Panc1 (cell line): Measurements from ENCODE around the gene FCHSD2. TPM values are rescaled to one million over a fixed set of nuclear protein-coding genes. Genes with fewer than 3 reads are reported as not detected.

Experiments
- ATAC-seq: fragments of 200-7000 bp; cut with Tn5 transposase; 2 replicates; pipeline ENCODE4 v1.9.1; 2020; ENCODE audit warnings: mild to moderate bottlenecking, moderate library complexity
- BruUV-seq: library from RNA; stranded (reverse); fragments of 400-500 nt; replicated peaks from 2 replicates; lab custom pipeline; 2021; lab: Mats Ljungman, UMichigan
- CTCF ChIA-PET: fragments of 300-600 bp; sonication (Branson Sonifier 250); formaldehyde crosslinking; loops from one replicate; lab custom pipeline; 2022; ENCODE audit warnings: antibody characterized with exemption; lab: Charles Lee
- POLR2A ChIA-PET: fragments of 300-600 bp; sonication (Branson Sonifier 250); formaldehyde crosslinking; loops from one replicate; lab custom pipeline; 2022; ENCODE audit warnings: antibody characterized with exemption; lab: Charles Lee
- DNase-seq: peaks from one replicate; pipeline ENCODE4 v3.0.0-alpha.2; 2010; ENCODE audit warnings: low read depth, low spot score
- H3K27ac ChIP-seq: 2 replicates; pipeline ENCODE4 v1.5.1; 2011; ENCODE audit warnings: mild to moderate bottlenecking, low read length, inconsistent platforms
- H3K27me3 ChIP-seq: fragments of 200-500 bp; sonication (Bioruptor generic); 2 replicates; pipeline ENCODE4 v1.6.0; 2014; ENCODE audit warnings: low read length, inconsistent platforms; ENCODE audit not compliant: control insufficient read depth, insufficient read depth
- H3K36me3 ChIP-seq: fragments of 200-500 bp; sonication (Bioruptor generic); 2 replicates; pipeline ENCODE4 v1.5.1; 2014; ENCODE audit warnings: inconsistent platforms, mild to moderate bottlenecking, low read length, moderate library complexity; ENCODE audit not compliant: control insufficient read depth, insufficient read depth
- H3K4me1 ChIP-seq: 2 replicates; pipeline ENCODE4 v1.5.1; 2011; ENCODE audit warnings: inconsistent platforms, mild to moderate bottlenecking, low read length, moderate library complexity; ENCODE audit not compliant: control insufficient read depth, insufficient read depth
- H3K4me3 ChIP-seq, 2 experiments: 2 replicates each; pipeline ENCODE4 v1.5.1; 2011 to 2012; ENCODE audit warnings: low read depth in 2 of 2, low read length in 2 of 2, mild to moderate bottlenecking in 2 of 2, inconsistent platforms in 1 of 2, moderate library complexity in 1 of 2
- H3K9me3 ChIP-seq: fragments of 200-500 bp; sonication (Bioruptor generic); 2 replicates; pipeline ENCODE4 v1.5.1; 2014; ENCODE audit warnings: low read depth, mild to moderate bottlenecking, inconsistent platforms, low read length, moderate library complexity; ENCODE audit not compliant: control insufficient read depth, insufficient read depth
- CTCF ChIP-seq: fragments of 450-650 bp; IDR thresholded peaks from 2 replicates; pipeline ENCODE4 v1.5.1; 2017; ENCODE audit warnings: mild to moderate bottlenecking
- POLR2AphosphoS5 ChIP-seq: IDR thresholded peaks from 2 replicates; pipeline ENCODE4 v1.6.1; 2012; ENCODE audit warnings: mild to moderate bottlenecking, low read depth, low read length, moderate library complexity
- REST ChIP-seq, 2 experiments: IDR thresholded peaks; 2 replicates each; pipeline ENCODE4 v1.6.1; 2011 to 2012; ENCODE audit warnings: low read depth in 2 of 2, control low read depth in 1 of 2, low read length in 1 of 2, mild to moderate bottlenecking in 1 of 2, moderate library complexity in 1 of 2; ENCODE audit not compliant: insufficient read depth in 1 of 2
- SIN3A ChIP-seq: IDR thresholded peaks from 2 replicates; pipeline ENCODE4 v1.6.1; 2012; ENCODE audit warnings: low read depth, mild to moderate bottlenecking, low read length, moderate library complexity, borderline replicate concordance; ENCODE audit not compliant: insufficient read depth
- TCF7L2 ChIP-seq: IDR thresholded peaks from 2 replicates; pipeline ENCODE4 v1.6.1; 2011; ENCODE audit warnings: mild to moderate bottlenecking, low read depth, low read length, inconsistent platforms
- in situ Hi-C: cut with HindIII; loops from 2 replicates; pipeline ENCODE4 v1.10.0; 2016; ENCODE audit warnings: low sequenced_read_pairs, low pct_unique_long_range_greater_than_20kb
- intact Hi-C: fragments of 100-400 bp; cut with micrococcal nuclease; formaldehyde crosslinking; loops from one replicate; pipeline ENCODE4 v1.10.0; 2022; ENCODE audit not compliant: unreplicated experiment
- total RNA-seq: library from RNA; stranded (reverse); gene quantifications from one replicate; pipeline ENCODE4 v1.2.1, GENCODE V29; 2021; ENCODE audit not compliant: unreplicated experiment

FCHSD2 gene
- total RNA-seq, 1 experiment from 2014 or later = 31.8 TPM

GRCh38 chr11:72834905-72835304 is 307.2 kb downstream of the FCHSD2 start:
- in situ Hi-C loops (no loop called here), intact Hi-C loops (loop anchor here (5.0 kb wide), 1 partner anchor 407 kb away; no protein-coding TSS in a partner anchor)
- Histone ChIP-seq H3K4me1 (0 out of 2 replicates have a peak, but pooled peaks cover 4% of the 10 kb centered on the region), H3K4me3 (no peak overlapping the region), H3K36me3 (no peaks in the 10 kb centered on the region), H3K27ac (no peak overlapping the region), H3K9me3 (no peaks in the 10 kb centered on the region), H3K27me3 (no peaks in the 10 kb centered on the region)
- no peak for DNase-seq
- TF ChIP-seq CTCF = no peak
- no peak for TF ChIP-seq TCF7L2
- no peak for TF ChIP-seq POLR2AphosphoS5
- no peak for TF ChIP-seq SIN3A
- no peak for TF ChIP-seq REST (IDR thresholded peaks at IDR 0.05; ENCODE audit: insufficient read depth in 1 of 2, low read depth in 2 of 2, low read length in 1 of 2)
- POLR2A ChIA-PET = no interaction called here
- BruUV-seq = no TSS peak
- no peak for ATAC-seq
- CTCF ChIA-PET = no interaction called here

GRCh38 chr11:72833811-72834493 is 308.2 kb downstream of the FCHSD2 start:
- POLR2A ChIA-PET = no interaction called here
- intact Hi-C loops = loop anchor here (5.0 kb wide), 1 partner anchor 408 kb away; no protein-coding TSS in a partner anchor

More at GRCh38 chr11:72833811-72834493, 308.2 kb downstream of the FCHSD2 start:
- ATAC-seq (no peak), DNase-seq (no peak)
- CTCF ChIA-PET = interaction anchor here (0.7 kb wide), 1 partner anchor 633 kb away, joined by 5 read pairs; no protein-coding TSS in a partner anchor
- in situ Hi-C loops = no loop called here
- TF ChIP-seq TCF7L2 = no peak
- no peak for TF ChIP-seq POLR2AphosphoS5
- no peak for TF ChIP-seq SIN3A
- no peak for TF ChIP-seq REST (IDR thresholded peaks at IDR 0.05; ENCODE audit: insufficient read depth in 1 of 2, low read depth in 2 of 2, low read length in 1 of 2)
- no peak for TF ChIP-seq CTCF
- Histone ChIP-seq H3K4me1 (0 out of 2 replicates have a peak, but pooled peaks cover 4% of the 10 kb centered on the region), H3K36me3 (no peaks in the 10 kb centered on the region), H3K4me3 (no peak overlapping the region), H3K9me3 (no peaks in the 10 kb centered on the region), H3K27ac (no peak overlapping the region), H3K27me3 (no peaks in the 10 kb centered on the region)
- BruUV-seq = no TSS peak
